Thoracic aorta (tissue), 2 donors: ENCODE results near the gene LELP1. TPM values are rescaled to one million over a fixed set of nuclear protein-coding genes. Genes with fewer than 3 reads are reported as not detected.

Experiments
- ATAC-seq: fragments of 150-250 bp; one replicate; pipeline ENCODE4 v1.8.0; 2017; ENCODE audit warnings: low read depth; ENCODE audit not compliant: insufficient number of reproducible peaks, low FRiP score
- DNase-seq: peaks from one replicate; pipeline ENCODE4 v3.0.0-alpha.2; 2020; ENCODE audit warnings: low spot score
- H3K27ac ChIP-seq, 2 donors: fragments of 200-600 bp; sonication (generic); 1 replicate in 1 of 2; 2 replicates in 1 of 2; pipeline ENCODE4 v1.5.1; 2016; ENCODE audit warnings: mild to moderate bottlenecking in 2 of 2, moderate library complexity in 2 of 2
- H3K27me3 ChIP-seq: fragments of 200-600 bp; sonication (generic); replicated peaks from 2 replicates; pipeline ENCODE4 v1.6.0; 2016; ENCODE audit warnings: mild to moderate bottlenecking; ENCODE audit not compliant: insufficient read depth
- H3K36me3 ChIP-seq: fragments of 200-600 bp; sonication (generic); one replicate; pipeline ENCODE4 v1.5.1; 2016
- H3K4me1 ChIP-seq, 2 donors: fragments of 200-600 bp; sonication (generic); 1 replicate in 1 of 2; 2 replicates in 1 of 2; pipeline versions ENCODE4 v1.5.1 to v1.6.0; 2016; ENCODE audit warnings: low read depth in 2 of 2, mild to moderate bottlenecking in 1 of 2; ENCODE audit not compliant: control insufficient read depth in 1 of 2
- H3K4me3 ChIP-seq: fragments of 200-600 bp; sonication (generic); 2 replicates; pipeline ENCODE4 v1.5.1; 2016; ENCODE audit warnings: mild to moderate bottlenecking
- H3K9me3 ChIP-seq: fragments of 200-600 bp; sonication (generic); 2 replicates; pipeline ENCODE4 v1.5.1; 2016
- CTCF ChIP-seq: fragments of 200-600 bp; sonication (generic); IDR thresholded peaks from one replicate; pipeline ENCODE4 v1.5.1; 2019; ENCODE audit warnings: antibody characterized with exemption
- total RNA-seq, 2 donors: library from RNA; depleted of rRNA; stranded (reverse); fragments of >200 nt; gene quantifications; one replicate each; pipeline versions ENCODE4 v1.1.0 to v1.2.3, GENCODE V29; 2016

Gene LELP1
- total RNA-seq, 2 donors from 2014 or later: not detected

- no peak for DNase-seq
- Histone ChIP-seq H3K36me3 (no peaks in the 10 kb centered on the region), H3K9me3 (no peaks in the 10 kb centered on the region), H3K27me3 (no peaks in the 10 kb centered on the region), H3K27ac (no peak overlapping the region), H3K4me1 (no peaks in the 10 kb centered on the region), H3K4me3 (no peak overlapping the region)
- ATAC-seq: no peak
- no peak for TF ChIP-seq CTCF
Measured at GRCh38 chr1:153253076-153253475, 49.8 kb downstream of the LELP1 start.

GRCh38 chr1:153253693-153254092, 50.5 kb downstream of the LELP1 start:
- no peak overlapping the region for H3K27ac ChIP-seq
- no peaks in the 10 kb centered on the region for H3K9me3 ChIP-seq
- H3K27me3 ChIP-seq: no peaks in the 10 kb centered on the region
- DNase-seq: no peak
- H3K4me3 ChIP-seq: no peak overlapping the region
- no peak for ATAC-seq
- no peaks in the 10 kb centered on the region for H3K36me3 ChIP-seq
- no peaks in the 10 kb centered on the region for H3K4me1 ChIP-seq
- no peak for TF ChIP-seq CTCF

Other genes starting within 250 kb of the LELP1 start
- not detected for gene SPRR4, start 232.8 kb upstream of the LELP1 start, total RNA-seq
- not detected for gene SPRR1A, start 219.3 kb upstream of the LELP1 start, total RNA-seq
- gene SPRR3, start 201.7 kb upstream of the LELP1 start, total RNA-seq: not detected
- gene SPRR1B, start 172.2 kb upstream of the LELP1 start, total RNA-seq: not detected
- gene SPRR2D, start 162.3 kb upstream of the LELP1 start, total RNA-seq: not detected
- not detected for gene SPRR2A, start 145.9 kb upstream of the LELP1 start, total RNA-seq
- not detected for gene SPRR2B, start 131.8 kb upstream of the LELP1 start, total RNA-seq
- not detected for gene SPRR2E, start 108.9 kb upstream of the LELP1 start, total RNA-seq
- gene SPRR2F, start 89.9 kb upstream of the LELP1 start, total RNA-seq: not detected
- not detected for gene SPRR2G, start 52.5 kb upstream of the LELP1 start, total RNA-seq
- not detected for gene PRR9, start 14.2 kb downstream of the LELP1 start, total RNA-seq
- gene LORICRIN, start 56.3 kb downstream of the LELP1 start, total RNA-seq: not detected
- gene PGLYRP3, start 109.5 kb downstream of the LELP1 start, total RNA-seq: not detected
- gene PGLYRP4, start 145.4 kb downstream of the LELP1 start, total RNA-seq: not detected
- gene S100A9, start 154.4 kb downstream of the LELP1 start, total RNA-seq: 100 to 1,000 TPM; 138 to 478 TPM
- 10 to 100 TPM in 1 of 2 donors, not detected in 1; 22.5 TPM for gene S100A12, start 172.2 kb downstream of the LELP1 start, total RNA-seq
- 10 to 100 TPM; 31.5 to 95.4 TPM for gene S100A8, start 187.6 kb downstream of the LELP1 start, total RNA-seq
- not detected for gene S100A7A, start 213.1 kb downstream of the LELP1 start, total RNA-seq